ENCODE measurements around the gene SNX3. TPM values are rescaled to one million over a fixed set of nuclear protein-coding genes. Genes with fewer than 3 reads are reported as not detected.

Gene SNX3
- total and polyA plus RNA-seq, 2 experiments from 2014 or later = 291 to 359 TPM

- H3K4me1 ChIP-seq (ENCODE audit: insufficient read depth) = peaks cover 16% of the 10 kb centered on the region
- no peaks in the 10 kb centered on the region for H4K20me1 ChIP-seq (ENCODE audit: insufficient read depth, poor library complexity, severe bottlenecking)
- H2AFZ ChIP-seq = no peak overlapping the region
- no peaks in the 10 kb centered on the region for H3K79me2 ChIP-seq
- no peak overlapping the region for H3K27ac ChIP-seq
- 16% methylated on average over 43 of the region's 43 CpGs for WGBS (ENCODE audit: low lambda C conversion rate, missing lambda C conversion rate)
- TF ChIP-seq EZH2phosphoT487 (IDR thresholded peaks at IDR 0.05; ENCODE audit: low read depth, severe bottlenecking, unreplicated experiment) (no peak), CTCF (IDR thresholded peaks at IDR 0.05; ENCODE audit: poor library complexity) (no peak), EZH2 (IDR thresholded peaks at IDR 0.05; ENCODE audit: borderline replicate concordance) (no peak)
- H3K9me2 ChIP-seq (replicated peaks; ENCODE audit: insufficient read depth) = no peaks in the 10 kb centered on the region
- peaks cover 99% of the 10 kb centered on the region for H3K27me3 ChIP-seq
- peak overlapping the region; percentile 78 for H3K4me2 ChIP-seq
- H3K4me3 ChIP-seq = no peak overlapping the region
- H3K36me3 ChIP-seq (replicated peaks; ENCODE audit: insufficient read depth, low read depth) = no peaks in the 10 kb centered on the region
- DNase-seq (ENCODE audit: low spot score) = peak; percentile 75
- H3K9me3 ChIP-seq (ENCODE audit: low read depth) = no peaks in the 10 kb centered on the region
These were observed 86.3 kb downstream of the SNX3 start for GRCh38 chr6:108174371-108175175.

GRCh38 chr6:108171918-108172516 is 88.8 kb downstream of the SNX3 start:
- Histone ChIP-seq H3K27me3 (peaks cover 100% of the 10 kb centered on the region), H3K4me3 (no peak overlapping the region), H3K9me2 (replicated peaks; ENCODE audit: insufficient read depth) (no peaks in the 10 kb centered on the region), H3K9me3 (ENCODE audit: low read depth) (no peaks in the 10 kb centered on the region), H3K79me2 (no peaks in the 10 kb centered on the region), H4K20me1 (ENCODE audit: insufficient read depth, poor library complexity, severe bottlenecking) (peaks cover 5% of the 10 kb centered on the region), H2AFZ (no peak overlapping the region), H3K4me2 (no peak overlapping the region), H3K4me1 (ENCODE audit: insufficient read depth) (peaks cover 39% of the 10 kb centered on the region), H3K36me3 (replicated peaks; ENCODE audit: insufficient read depth, low read depth) (no peaks in the 10 kb centered on the region), H3K27ac (no peak overlapping the region)
- TF ChIP-seq CTCF (IDR thresholded peaks at IDR 0.05; ENCODE audit: poor library complexity) (no peak), EZH2phosphoT487 (IDR thresholded peaks at IDR 0.05; ENCODE audit: low read depth, severe bottlenecking, unreplicated experiment) (no peak), EZH2 (IDR thresholded peaks at IDR 0.05; ENCODE audit: borderline replicate concordance) (no peak)
- 47% methylated on average over 3 of the region's 3 CpGs for WGBS (ENCODE audit: low lambda C conversion rate, missing lambda C conversion rate)
- DNase-seq (ENCODE audit: low spot score) = no peak

DNA sequence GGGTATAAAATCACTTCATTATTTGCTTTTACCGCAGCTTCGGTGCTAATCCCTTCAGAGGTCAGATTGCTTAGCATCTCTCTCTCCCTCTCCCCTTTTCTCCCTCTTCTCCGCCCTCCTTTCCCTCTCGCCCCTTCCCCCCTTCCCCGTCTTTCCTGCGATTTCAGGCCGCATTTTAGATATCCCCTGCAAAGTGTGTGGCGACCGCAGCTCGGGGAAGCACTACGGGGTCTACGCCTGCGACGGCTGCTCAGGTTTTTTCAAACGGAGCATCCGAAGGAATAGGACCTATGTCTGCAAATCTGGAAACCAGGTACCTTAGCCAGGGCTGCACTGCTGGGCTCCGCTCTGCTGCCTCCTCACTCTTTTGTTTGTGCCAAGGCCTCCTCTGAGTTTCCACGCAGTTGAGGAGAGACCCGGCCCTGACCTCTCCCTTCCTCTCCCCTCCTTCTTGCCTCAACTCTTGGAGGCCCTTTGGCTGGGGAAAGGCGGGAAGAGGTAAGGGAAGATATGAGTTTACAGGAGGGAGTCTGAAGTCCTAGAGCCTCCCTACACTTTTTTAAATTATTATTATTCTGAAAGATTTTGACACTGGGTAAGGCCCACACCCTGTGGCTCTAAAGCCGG is 89.4 kb downstream of the SNX3 start:
- 9% methylated on average over 21 of the region's 21 CpGs for WGBS (ENCODE audit: low lambda C conversion rate, missing lambda C conversion rate)
- Histone ChIP-seq H2AFZ (peak overlapping the region; percentile 49), H4K20me1 (ENCODE audit: insufficient read depth, poor library complexity, severe bottlenecking) (peaks cover 5% of the 10 kb centered on the region), H3K4me2 (peak overlapping the region; percentile 53), H3K36me3 (replicated peaks; ENCODE audit: insufficient read depth, low read depth) (no peaks in the 10 kb centered on the region), H3K79me2 (no peaks in the 10 kb centered on the region), H3K27me3 (peaks cover 100% of the 10 kb centered on the region), H3K4me3 (no peak overlapping the region), H3K9me2 (replicated peaks; ENCODE audit: insufficient read depth) (no peaks in the 10 kb centered on the region), H3K27ac (no peak overlapping the region), H3K4me1 (ENCODE audit: insufficient read depth) (peaks cover 42% of the 10 kb centered on the region), H3K9me3 (ENCODE audit: low read depth) (no peaks in the 10 kb centered on the region)
- no peak for DNase-seq (ENCODE audit: low spot score)
- TF ChIP-seq EZH2 (IDR thresholded peaks at IDR 0.05; ENCODE audit: borderline replicate concordance) (peak; percentile 77), EZH2phosphoT487 (IDR thresholded peaks at IDR 0.05; ENCODE audit: low read depth, severe bottlenecking, unreplicated experiment) (peak; percentile 26), CTCF (IDR thresholded peaks at IDR 0.05; ENCODE audit: poor library complexity) (no peak)
